GM06990 (cell line): Measurements from ENCODE around the gene COL6A1.

Experiments used
- DNase-seq: peaks from one replicate; pipeline ENCODE4 v3.0.0-alpha.2; 2011; ENCODE audit not compliant: insufficient read length; ENCODE audit errors: extremely low read depth
- H3K27me3 ChIP-seq: replicated peaks from 2 replicates; pipeline ENCODE4 v1.6.0; 2011; ENCODE audit warnings: low read length; ENCODE audit not compliant: control insufficient read depth, insufficient read depth
- H3K36me3 ChIP-seq: 2 replicates; pipeline ENCODE4 v1.5.1; 2011; ENCODE audit warnings: low read length; ENCODE audit not compliant: control insufficient read depth, insufficient read depth
- H3K4me3 ChIP-seq: replicated peaks from 2 replicates; pipeline ENCODE4 v1.5.1; 2011; ENCODE audit warnings: low read depth, mild to moderate bottlenecking, control low read depth, low read length
- TF ChIP-seq, protein P1 (sequence below): IDR thresholded peaks from 2 replicates; pipeline ENCODE4 v1.5.1; 2011; ENCODE audit warnings: low read length, control low read depth, mild to moderate bottlenecking, inconsistent platforms; ENCODE audit not compliant: insufficient read depth, poor library complexity, severe bottlenecking

Gene COL6A1

DNA sequence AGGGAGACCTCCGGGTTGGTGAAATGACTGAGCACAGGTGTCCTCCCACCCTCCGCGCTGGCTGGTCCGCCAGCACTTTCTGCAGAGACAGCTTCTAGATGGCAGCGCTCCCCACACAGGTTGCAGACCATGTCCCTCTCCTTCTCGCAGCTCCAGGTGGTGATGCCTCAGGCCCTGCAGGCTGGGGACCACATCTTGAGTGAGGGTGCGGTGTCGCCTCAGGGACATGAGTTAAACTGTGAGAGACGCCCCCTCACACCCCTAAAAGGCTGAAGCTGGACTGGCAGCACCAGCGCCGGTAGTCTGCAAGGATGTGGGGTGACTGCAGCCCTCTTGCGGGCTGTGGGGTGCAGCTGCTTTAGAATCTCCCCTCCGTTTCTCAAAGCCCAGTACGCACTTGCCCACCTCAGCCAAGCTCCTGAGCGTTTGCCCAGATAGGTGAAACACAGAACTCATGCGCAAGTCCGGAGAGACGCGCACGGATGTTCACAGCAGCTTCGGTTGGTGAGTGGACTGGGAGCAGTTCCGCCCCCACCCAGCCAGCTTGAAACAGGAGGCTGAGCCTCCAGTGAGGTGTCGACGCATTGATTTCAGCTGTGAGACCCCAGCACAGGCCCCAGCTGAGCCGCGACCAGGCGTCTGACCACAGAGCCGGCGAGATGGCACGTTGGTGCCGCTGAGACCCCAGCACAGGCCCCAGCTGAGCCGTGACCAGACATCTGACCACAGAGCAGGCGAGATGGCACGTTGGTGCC lies 28.6 kb downstream of the COL6A1 start:
- Histone ChIP-seq H3K27me3 (no peaks in the 10 kb centered on the region), H3K4me3 (no peak overlapping the region), H3K36me3 (no peaks in the 10 kb centered on the region)
- TF ChIP-seq, protein P1, sequence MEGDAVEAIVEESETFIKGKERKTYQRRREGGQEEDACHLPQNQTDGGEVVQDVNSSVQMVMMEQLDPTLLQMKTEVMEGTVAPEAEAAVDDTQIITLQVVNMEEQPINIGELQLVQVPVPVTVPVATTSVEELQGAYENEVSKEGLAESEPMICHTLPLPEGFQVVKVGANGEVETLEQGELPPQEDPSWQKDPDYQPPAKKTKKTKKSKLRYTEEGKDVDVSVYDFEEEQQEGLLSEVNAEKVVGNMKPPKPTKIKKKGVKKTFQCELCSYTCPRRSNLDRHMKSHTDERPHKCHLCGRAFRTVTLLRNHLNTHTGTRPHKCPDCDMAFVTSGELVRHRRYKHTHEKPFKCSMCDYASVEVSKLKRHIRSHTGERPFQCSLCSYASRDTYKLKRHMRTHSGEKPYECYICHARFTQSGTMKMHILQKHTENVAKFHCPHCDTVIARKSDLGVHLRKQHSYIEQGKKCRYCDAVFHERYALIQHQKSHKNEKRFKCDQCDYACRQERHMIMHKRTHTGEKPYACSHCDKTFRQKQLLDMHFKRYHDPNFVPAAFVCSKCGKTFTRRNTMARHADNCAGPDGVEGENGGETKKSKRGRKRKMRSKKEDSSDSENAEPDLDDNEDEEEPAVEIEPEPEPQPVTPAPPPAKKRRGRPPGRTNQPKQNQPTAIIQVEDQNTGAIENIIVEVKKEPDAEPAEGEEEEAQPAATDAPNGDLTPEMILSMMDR, result no peak
- DNase-seq, result no peak

DNA sequence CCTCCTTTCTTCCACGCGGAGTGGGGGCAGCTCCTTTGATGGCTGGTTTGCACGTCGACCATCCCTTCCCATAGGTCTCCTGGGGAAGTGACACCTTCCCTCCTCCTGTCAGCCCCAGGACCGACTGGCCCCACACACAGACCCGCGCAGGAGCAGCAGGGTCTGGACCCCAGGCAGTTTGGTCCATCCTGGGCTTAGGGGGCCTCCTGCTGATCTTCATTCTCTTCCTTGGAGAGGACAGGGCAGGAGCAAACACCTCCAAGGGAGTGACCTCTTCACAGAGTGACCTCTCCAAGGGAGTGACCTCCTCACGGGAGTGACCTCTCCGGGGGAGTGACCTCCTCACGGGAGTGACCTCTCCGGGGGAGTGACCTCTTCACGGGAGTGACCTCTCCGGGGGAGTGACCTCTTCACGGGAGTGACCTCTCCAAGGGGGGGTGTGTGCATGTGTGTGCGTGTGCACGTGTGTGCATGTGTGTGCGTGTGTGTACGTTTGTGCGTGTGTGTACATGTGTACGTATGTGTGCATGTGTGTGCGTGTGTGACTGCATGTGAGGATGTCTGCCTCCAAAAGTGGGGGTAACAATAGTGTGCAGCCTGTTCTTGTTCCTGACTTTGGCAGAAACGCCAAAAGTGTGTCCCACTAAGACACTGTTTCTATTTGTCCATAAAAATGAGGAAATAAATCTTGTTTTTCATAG lies 29.8 kb downstream of the COL6A1 start:
- TF ChIP-seq, protein P1, result no peak

DNA sequence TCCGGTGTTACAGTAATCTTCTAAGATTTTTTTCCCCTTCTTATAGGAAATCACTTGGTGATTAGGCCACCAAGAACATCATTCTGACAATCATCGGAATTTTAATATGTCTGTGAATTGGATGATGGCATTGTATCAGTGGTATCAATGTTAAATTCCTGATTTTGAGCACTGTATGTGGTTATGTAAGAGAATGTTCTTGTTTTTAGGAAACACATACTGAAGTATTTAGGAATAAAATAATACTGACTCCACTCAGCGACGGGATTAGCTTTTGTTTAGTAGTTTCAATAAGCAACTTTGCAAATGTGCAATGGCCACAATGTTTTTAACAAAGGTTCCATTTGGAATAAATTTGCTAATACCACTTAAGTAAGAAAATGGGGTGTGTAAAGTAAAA lies 30.6 kb downstream of the COL6A1 start:
- no peak for DNase-seq
- no peaks in the 10 kb centered on the region for H3K27me3 ChIP-seq
- TF ChIP-seq, protein P1, result no peak

More for the DNA sequence above, 29.8 kb downstream of the COL6A1 start:
- no peak overlapping the region for H3K4me3 ChIP-seq
- no peaks in the 10 kb centered on the region for H3K27me3 ChIP-seq
- H3K36me3 ChIP-seq, result no peaks in the 10 kb centered on the region
- no peak for DNase-seq

DNA sequence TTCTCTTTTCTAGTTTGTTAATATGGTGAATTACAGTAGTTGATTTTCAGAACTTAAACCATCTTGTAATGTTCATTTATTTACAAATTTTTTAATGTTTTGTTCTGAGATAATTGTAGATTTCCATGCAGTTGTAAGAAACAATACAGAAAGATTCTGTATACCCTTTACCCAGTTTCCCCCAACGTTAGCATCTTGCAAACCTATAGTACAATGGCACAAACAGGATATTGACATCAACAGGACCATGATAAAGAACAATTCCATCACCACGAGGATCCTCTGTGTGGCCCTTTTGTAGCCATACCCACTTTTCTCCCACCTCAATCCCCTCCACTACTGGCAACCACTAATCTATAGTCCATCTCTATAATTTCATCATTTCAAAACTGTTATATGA lies 33.3 kb downstream of the COL6A1 start:
- no peak for DNase-seq
- TF ChIP-seq, protein P1, result no peak
- no peaks in the 10 kb centered on the region for H3K27me3 ChIP-seq
- no peaks in the 10 kb centered on the region for H3K36me3 ChIP-seq
- H3K4me3 ChIP-seq, result no peak overlapping the region

More for the DNA sequence above, 30.6 kb downstream of the COL6A1 start:
- Histone ChIP-seq H3K36me3 (no peaks in the 10 kb centered on the region), H3K4me3 (no peak overlapping the region)

DNA sequence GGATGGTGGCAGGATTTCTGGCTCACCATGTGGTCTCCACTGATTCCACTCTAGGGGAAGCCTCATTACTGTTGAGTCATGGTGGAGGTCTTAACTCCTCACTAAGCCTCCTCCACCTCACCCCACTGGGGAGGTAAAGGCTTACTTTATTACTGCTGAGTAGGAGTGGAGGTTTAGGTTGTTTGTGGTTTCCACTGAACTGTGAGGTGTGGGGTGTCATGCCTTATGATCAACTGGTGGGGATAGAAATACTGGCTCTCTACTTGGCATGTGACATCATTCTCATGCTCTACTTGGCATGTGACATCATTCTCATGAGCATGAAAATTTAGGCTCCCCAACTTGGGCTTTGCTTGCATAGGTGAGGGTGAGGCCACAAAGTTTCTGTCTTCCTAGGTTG lies 35.6 kb downstream of the COL6A1 start:
- no peaks in the 10 kb centered on the region for H3K27me3 ChIP-seq
- TF ChIP-seq, protein P1, result no peak
- DNase-seq, result no peak
- H3K4me3 ChIP-seq, result no peak overlapping the region
- H3K36me3 ChIP-seq, result no peaks in the 10 kb centered on the region

DNA sequence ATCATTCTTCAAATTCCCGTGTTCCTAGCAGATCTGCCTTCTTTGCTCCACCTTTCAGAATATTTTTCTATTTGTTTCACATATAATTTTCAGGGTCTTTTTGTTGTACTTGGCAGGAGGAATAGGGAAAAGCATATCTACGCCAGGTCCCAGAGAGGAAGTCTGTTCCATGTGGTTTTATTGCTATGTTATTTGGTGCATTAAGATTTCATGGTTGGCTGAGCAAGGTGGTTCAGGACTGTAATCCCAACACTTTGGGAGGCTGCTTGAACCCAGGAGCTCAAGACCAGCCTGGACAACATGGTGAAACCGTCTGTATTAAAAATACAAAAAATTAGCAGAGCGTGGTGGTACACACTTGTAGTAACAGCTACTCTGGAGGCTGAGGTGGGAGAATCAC lies 36.1 kb downstream of the COL6A1 start:
- Histone ChIP-seq H3K27me3 (no peaks in the 10 kb centered on the region), H3K36me3 (no peaks in the 10 kb centered on the region), H3K4me3 (no peak overlapping the region)
- TF ChIP-seq, protein P1, result no peak
- no peak for DNase-seq
